IPS-NIHi7 (cell line): ENCODE results near the gene CLCN7.

Experiments
- DNase-seq: peaks from one replicate; pipeline ENCODE4 v3.0.0; 2012; ENCODE audit warnings: mixed read lengths; ENCODE audit errors: extremely low spot score

The CLCN7 gene

DNA sequence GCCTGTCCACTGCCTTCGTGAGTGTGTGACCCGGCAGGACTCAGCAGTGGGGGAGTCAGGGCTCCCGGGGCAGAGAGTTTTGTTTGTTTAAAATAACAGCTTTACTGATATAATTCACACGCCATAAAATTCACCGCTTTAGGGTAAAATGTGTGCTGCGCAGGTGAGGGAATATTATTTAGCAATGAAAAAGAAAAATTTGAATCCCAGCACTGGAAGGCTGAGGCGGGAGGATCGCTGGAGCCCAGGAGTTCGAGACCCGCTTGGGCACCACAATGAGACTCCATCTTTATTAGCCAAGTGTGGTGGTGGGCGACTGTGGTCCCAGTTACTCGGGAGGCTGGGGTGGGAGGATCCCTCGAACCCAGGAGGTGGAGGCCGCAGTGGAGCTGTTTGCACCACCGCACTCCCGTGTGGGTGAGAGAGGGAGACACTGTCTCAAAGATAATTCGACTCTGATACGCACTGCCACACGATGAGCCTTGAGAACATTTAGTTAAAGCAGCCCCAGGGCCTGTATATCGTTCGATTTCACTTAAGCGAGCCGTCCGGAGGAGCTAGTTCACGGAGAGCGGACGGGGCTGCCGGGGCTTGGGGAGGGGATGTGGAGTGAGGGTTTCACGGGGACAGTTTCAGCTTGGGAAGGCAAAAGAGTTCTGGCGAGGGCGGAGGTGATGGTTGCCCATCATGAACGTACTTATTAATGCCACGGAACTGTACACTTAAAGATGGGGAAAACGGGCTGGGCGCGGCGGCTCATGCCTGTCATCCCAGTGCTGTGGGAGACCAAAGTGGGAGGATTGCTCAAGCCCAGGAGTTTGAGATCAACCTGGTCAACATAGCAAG lies 28.5 kb upstream of the CLCN7 start:
- DNase-seq = no peak

DNA sequence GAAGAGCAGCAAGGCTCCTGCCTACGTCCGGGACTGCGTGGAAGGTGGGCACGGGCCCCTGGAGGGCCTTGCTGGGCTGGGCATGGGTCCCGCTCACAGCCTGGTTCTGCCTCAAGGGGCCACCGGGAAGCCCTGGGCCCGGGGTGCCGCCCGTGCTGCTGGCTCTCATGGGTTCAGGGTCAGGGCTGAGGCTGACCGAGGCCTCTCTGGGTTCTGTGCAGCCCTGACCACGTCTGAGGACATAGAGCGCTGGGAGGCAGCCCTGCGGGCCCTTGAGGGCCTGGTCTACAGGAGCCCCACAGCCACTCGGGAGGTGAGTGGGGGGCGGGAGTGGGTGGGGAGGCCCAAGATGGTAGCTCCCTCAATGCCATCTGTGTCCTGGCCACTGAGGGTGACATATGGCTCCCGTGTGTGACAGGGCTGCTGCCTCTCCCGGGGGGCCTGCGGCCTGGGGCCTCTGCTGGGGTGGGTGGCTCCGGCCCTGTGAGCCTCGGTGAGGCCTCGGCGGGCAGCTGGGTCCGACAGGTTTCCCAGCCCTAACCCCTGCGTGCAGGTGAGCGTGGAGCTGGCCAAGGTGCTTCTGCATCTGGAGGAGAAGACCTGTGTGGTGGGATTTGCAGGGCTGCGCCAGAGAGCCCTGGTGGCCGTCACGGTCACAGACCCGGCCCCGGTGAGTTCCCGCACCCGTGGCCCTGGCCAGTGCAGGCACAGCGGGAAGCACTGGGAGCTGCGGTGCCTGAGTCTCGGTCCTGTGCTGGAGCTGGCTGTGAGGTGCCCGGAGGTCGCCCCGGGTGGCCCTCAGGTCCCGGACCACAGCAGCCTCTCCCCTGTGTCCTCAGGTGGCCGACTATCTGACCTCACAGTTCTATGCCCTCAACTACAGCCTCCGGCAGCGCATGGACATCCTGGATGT lies 27.5 kb upstream of the CLCN7 start:
- DNase-seq = no peak

DNA sequence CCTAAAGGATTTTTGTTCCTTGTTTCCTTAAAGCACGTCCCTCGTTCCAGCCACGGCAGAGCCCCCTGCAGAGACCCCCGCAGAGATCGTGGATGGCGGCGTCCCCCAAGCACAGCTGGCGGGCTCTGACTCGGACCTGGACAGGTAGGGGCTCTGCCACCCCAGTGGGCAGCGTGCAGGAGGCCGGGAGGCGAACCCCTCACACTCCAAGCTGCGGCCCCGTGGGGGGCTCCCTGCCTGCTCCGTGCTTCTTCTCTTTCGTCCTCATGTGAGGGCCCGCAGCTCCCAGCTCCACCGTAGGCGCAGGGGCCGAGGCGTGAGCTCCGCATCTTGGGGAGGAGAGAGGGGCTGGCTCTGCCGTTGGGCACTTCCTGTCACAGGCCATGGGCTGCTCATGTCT lies 26.8 kb upstream of the CLCN7 start:
- no peak for DNase-seq

DNA sequence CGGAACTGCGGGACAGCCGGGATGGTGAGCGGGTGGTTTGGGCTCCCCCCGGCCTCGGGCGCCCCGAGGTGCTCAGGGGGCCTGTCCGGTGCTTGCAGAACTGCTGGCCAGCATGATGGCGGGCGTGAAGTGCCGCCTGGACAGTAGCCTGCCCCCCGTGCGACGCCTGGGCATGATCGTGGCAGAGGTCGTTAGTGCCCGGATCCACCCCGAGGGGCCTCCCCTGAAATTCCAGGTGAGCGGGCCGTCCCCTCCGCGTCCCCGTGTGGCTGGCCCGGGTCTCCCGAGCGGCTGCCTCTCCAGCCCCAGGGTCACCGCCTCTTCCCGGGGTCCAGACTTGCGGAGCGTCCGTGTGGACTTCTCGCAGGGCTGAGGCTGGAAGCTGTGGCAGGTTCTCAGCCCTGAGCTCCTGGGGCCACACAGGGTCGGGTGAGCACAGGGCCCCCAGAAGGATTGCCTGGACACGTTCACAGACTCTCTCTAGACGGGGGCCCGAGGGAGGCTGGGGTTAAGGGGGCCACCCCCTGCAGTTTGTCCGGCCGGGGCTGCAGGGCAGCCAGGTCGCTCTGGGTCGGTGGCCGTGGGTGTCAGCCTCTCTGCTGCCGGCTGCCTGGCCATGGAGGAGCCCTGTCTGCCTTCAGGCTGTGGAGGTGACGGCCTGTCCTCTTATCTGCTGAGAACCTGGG lies 25.8 kb upstream of the CLCN7 start:
- DNase-seq = no peak

DNA sequence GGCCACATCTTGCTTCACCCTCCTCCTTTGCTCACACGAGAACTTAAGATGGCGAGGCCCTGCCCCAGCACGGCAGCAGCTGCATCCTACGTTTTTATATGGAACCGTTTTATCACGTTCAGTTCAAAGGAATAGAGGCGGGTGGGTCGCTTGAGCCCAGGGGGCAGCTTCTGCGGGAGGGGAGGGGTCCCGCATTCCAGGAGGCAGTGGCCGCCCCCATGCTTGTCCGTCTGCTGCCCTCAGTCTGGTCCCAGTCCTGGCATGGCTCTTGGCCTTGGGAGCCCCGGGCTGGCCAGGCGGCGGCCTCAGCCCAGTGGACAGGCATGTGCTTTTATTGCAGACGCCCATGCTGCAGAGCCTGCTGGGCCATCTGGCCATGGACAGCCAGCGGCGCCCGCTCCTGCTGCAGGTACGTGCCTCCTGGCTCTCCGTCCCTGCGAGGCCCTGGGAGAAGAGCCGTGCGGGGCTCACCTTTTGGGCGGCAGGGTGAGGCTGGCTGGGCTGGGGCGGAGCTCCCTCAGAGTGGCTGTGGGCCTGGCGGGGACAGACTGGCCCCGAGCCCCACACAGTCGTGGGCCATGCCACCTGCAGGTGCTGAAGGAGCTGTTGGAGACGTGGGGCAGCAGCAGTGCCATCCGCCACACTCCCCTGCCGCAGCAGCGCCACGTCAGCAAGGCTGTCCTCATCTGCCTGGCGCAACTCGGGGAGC lies 25.1 kb upstream of the CLCN7 start:
- DNase-seq = no peak

DNA sequence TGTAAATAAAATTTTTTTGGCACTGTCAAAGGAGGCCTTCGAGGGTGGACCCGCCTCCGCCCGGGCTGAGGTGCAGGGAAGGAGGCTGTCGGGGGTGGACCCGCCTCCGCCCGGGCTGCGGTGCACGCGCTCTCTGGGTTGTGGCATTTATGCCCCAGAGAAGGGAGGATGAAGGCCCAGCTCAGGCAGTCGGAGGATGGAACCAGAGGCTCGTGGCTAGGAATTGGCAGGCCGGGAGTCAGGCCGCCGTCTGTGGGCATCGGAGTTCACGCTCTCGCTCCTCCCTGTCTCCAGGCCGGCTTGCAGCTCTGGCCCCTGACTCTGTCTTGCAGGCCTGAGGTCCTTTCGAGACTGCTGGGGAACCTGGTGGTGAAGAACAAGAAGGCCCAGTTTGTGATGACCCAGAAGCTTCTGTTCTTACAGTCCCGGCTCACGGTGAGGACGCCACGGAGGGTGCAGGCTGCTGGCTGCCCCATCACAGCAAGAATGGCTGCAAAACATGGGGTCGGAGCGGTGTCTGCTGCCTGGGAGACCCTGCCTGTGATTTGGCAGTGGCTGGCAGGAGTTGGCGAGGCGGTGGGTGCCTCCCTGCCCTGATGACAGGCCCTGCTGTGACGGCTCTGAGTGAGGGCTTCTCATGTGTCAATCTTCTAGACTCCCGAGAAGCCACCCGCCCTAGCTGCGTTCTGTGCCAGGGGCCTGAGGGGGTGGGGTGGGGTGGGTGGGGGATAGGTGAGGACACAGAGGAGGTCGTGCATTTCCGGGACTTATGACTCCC lies 24.3 kb upstream of the CLCN7 start:
- no peak for DNase-seq

DNA sequence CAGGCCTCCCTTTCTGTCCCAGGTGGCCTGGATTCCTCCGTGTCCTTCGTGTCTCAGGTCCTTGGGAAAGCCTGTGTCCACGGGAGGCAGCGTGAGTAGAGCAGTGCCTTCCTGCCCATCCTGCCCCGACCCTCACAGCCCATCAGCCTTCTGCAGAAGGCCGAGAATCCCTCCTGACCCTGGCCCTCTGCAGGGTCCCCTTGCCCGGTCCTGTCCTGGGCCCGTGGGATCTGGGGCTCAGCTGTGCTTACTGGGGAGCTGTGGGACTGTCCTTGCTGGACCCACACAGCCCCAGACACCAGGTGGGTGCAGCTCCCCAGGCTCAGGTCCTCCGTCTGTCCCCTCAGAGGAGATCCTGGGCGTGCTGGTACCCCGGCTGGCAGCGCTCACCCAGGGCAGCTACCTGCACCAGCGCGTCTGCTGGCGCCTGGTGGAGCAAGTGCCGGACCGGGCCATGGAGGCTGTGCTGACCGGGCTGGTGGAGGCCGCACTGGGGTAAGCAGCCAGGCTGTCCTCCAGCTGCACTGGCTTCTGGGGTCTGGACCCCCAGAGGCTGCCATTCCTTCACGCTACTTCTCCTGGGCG lies 22.3 kb upstream of the CLCN7 start:
- no peak for DNase-seq

DNA sequence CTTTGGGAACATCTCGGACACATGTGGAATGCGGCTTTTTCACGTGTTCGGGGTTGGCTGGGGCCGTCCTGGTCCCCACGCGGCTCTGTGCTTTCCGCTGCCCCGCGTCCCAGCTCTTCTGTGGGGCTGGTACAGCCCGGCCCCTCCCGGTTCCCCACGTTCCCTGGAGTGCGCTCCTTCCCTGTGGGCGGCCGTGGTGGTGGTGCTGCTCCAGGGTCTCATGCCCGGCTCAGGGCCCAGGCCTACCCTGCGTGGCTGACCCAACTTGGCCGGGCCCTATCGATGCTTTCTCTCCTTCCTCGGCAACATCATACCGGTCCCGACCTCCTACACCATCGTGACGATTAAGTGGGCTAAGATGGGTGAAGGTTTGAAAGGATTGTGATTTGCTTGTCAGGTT lies 21.6 kb upstream of the CLCN7 start:
- DNase-seq = no peak

DNA sequence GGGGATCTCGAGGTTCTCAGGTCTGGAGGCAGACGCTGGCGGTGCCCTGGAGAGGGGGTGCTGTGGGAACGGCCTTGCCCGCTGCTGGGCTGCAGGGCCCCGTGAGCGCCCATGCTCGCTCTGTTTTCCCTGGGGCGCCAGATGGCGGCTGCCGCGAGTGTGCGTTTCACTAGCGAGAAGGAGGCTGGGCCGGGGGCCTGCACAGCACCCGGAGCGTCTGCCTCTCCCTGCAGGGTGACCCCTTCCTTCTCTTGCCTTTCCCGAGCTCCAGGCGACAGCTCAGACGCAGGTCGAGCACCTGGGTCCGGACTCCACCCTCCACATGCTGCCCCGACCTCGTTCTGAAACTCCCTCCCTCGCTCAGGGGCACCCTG lies 21.0 kb upstream of the CLCN7 start:
- no peak for DNase-seq

DNA sequence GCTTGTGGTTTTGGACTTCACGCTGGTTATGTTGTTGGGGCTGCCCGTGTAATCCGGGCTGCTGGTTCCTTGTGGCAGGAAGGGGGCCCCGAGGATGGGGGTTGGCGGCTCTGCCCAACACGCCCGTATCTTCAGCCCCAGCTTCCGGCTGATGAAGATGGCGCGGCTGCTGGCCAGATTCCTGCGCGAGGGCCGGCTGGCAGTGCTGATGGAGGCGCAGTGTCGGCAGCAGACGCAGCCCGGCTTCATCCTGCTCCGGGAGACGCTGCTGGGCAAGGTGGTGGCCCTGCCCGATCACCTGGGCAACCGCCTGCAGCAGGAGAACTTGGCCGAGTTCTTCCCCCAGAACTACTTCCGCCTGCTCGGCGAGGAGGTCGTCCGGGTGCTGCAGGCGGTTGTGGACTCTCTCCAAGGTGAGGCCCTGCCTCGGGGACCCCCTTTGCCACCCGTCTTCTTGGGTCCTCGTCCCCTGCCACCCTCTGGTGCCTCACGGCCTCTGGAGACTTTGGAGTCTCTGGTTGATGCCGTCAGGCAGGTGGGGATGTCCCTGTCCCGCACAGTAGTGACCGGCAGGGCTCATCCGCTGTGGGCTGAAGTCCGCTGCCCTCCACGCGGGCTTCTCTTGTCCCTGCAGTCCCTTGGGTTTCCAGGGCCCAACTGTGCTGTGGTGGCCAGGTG lies 20.5 kb upstream of the CLCN7 start:
- DNase-seq = no peak

DNA sequence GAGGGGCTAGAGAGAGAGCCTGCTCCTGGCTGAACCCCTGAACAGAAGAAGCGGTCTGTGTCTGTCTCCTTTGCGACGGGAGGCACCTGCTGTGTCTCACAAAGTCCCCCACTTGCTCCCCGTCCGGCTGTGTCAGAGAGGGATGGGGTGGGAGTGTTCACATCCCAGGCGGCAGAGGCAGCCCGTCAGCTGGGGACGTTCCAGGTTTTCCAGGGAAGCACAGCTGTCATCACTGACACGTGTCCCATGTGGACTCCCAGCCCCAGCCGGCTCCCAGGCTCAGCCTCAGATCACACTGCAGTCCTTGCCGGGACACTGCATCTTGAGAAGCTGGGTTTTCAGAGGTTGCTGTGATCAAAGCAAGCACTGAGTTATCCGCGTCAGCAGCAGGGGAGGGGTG lies 19.9 kb upstream of the CLCN7 start:
- DNase-seq = no peak

DNA sequence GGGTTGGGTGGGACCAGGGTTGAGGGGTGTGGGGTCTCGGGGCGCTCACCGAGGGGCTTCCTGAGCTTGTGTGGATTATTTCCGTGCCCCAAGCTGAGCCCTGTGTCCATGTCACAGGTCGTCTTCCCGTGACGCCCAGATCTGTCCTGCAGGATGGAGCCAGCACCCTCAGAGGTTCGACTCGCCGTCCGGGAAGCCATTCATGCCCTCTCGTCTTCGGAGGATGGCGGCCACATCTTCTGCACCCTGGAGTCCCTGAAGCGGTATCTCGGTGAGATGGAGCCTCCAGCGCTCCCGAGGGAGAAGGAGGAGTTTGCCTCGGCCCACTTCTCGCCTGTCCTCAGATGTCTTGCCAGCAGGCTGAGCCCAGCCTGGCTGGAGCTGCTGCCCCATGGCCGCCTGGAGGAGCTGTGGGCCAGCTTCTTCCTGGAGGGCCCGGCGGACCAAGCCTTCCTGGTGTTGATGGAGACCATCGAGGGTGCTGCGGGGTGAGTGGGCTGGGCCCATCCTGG lies 19.4 kb upstream of the CLCN7 start:
- DNase-seq = peak; percentile 69

DNA sequence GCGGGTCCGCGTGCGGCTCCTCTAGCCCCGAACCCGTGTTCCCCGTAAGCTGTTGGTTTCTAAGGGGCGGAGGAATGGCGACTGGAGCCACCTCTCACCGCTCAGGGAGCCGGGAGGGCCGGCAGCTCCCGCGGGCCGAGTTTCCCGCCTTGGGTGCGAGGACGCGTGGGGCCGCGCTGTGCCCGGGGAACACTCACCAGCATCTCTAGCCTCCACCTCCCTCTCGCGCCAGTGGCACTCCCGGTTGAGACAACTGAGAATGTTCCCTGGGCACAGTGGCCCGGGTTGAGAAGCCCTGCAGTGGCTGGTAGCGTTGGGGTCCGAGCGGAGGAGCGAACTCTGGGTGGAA lies 18.9 kb upstream of the CLCN7 start:
- DNase-seq = no peak

DNA sequence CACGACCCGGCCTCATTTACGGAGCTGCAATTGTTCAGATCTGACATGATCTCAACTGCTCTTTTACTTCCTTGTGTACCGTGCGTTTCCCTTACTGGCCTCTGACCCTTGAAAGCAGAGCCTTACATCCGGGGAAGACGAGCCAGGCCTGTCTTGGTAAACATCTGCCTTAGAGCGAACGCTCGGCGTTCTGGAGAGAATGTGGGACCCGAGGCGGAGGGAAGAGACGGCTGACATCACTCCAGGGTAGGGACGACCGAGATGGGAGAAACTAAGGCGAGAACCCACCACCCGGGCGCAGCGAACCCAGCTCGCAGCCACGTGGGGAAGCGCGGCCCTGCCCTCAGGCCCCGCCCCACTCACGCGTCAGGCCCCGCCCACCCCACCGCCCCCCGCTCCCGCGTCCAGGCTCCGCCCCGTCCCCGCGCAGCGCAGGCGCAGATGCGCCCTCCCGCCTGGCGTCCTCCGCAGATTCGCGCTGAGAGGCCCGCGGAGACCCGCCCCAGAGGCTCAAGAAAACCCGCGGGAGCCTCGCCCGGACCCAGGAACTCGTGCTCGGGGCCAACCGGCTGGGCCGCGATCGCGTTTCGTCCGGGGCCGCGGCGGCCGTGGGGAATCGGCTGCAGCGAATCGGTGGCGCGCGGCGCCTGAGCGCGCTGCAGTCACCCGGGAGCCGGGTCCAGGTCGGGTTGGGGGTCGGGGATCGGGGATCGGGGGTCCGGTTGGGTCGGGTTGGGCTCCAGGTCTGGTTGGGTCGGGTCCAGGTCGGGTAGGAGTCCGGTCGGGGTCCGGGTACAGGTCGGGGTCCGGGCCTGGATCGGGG lies 18.3 kb upstream of the CLCN7 start, which contains the start of gene TELO2:
TSS of gene TELO2 (plus strand) at position 438 of the 823 bp plus-strand sequence. CDS start 922 bp downstream, outside the sequence.
- DNase-seq = peak; percentile 98

DNA sequence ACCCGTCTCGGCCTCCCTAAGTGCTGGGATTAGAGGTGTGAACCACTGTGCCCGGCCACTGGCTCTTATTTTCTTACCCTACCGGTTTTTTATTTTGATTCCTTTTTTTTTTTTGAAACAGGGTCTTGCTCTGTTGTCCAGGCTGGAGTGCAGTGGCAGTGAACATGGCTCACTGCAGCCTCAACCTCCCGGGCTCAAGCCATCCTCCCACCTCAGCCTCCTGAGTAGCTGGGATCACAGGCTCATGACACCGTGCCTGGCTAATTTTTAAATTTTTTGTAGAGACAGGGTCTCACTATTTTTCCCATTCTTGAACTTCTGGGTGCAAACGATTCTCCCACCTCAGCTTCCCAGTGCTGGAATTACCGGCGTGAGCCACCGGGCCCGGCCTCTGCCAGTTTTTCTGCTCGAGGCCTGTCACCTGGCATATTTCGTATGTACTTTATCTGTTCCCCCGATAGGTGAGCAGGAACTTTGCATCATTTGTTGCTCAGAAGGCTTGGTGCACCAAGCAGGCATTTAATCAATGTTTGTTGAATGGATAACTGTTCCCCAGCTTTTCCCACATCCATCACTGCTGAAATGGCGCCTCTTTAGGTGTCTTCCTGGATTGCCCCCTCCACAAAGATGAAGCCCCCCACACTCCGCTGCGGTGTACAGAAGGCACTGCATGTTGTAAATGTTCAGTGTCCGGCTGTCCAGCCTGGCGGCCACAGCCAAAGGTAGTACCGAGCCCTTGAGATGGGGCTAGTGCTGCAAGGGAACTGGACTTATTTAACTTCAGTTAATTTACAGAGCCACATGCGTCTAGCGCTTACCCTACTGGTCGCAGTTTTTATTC lies 17.5 kb upstream of the CLCN7 start:
- no peak for DNase-seq

DNA sequence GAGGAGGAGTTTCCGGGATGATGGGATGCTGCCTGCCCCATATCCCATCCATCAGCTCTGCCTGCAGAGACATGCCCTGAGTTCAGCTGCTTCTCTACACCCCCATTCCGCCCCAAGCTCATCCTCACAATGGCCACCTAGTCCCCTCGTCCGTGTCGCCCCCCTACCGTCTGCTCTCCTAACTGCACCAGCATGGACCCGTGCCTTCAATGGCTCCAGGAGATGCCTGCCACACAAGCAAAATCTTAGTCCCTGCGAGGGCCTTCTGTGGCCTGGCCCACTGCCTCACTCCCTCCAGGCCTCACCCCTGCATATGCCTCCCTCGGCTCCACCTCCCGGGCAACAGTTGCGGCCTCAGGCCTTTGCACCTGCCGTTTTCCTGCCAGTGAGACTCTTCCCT lies 16.5 kb upstream of the CLCN7 start:
- DNase-seq = no peak

DNA sequence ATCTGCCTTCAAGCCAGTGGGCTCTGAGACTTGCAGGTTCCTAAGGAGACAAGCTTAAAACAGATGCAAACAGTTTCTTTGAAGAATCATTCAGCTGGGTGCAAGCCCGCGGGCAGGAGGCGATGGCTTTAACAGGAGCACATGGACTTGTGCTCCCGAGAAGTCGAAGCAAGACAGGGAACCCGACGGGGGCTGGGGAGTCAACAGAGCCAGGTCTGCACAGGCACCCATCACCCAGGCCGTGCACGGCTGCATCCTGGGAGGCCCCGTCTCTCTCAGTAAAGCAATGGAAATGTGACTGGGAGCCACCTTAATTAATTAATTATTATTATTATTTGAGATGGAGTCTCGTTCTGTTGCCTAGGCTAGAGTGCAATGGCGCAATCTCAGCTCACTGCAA lies 14.2 kb upstream of the CLCN7 start:
- no peak for DNase-seq

DNA sequence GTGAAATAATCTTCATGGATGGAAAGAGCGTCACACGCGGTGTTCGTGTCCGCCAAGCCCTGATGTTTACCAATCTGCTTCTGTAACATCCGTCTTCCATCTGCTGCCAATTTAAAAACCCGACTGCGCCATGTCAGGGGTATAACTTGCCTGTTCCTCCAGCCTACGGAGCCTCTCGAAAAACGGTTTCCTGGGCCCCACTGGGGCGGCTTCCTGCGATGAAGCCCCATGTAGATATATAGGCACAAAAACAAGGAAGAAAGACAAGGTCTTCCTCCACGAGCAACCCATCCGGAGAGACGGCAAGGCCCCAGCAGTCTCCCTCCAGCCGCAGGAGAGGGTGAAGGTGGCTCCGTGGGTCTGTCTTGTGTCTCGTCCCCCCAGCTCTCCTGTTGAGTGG lies 13.8 kb upstream of the CLCN7 start, which contains the start of gene PTX4:
TSS of gene PTX4 (minus strand) at position 326 of the 400 bp plus-strand sequence. CDS start at position 291, 35 bp downstream.
- no peak for DNase-seq
